ENCODE results near the gene CHRND.

- TF ChIP-seq, protein P1, sequence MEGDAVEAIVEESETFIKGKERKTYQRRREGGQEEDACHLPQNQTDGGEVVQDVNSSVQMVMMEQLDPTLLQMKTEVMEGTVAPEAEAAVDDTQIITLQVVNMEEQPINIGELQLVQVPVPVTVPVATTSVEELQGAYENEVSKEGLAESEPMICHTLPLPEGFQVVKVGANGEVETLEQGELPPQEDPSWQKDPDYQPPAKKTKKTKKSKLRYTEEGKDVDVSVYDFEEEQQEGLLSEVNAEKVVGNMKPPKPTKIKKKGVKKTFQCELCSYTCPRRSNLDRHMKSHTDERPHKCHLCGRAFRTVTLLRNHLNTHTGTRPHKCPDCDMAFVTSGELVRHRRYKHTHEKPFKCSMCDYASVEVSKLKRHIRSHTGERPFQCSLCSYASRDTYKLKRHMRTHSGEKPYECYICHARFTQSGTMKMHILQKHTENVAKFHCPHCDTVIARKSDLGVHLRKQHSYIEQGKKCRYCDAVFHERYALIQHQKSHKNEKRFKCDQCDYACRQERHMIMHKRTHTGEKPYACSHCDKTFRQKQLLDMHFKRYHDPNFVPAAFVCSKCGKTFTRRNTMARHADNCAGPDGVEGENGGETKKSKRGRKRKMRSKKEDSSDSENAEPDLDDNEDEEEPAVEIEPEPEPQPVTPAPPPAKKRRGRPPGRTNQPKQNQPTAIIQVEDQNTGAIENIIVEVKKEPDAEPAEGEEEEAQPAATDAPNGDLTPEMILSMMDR (IDR thresholded peaks at IDR 0.05; ENCODE audit: insufficient read depth, low read depth, low read length): no peak
- TF ChIP-seq EZH2 (IDR thresholded peaks at IDR 0.05; ENCODE audit: insufficient read depth, low read length): peak; percentile 59
Measured at GRCh38 chr2:232486558-232487384, 39.2 kb upstream of the CHRND start.
